NCI-H1048 (cell line): ENCODE results near the gene SCP2.

Source experiments
- DNase-seq: peaks from one replicate; lab custom pipeline; 2025; lab: John Stamatoyannopoulos, UW

Gene SCP2

DNA sequence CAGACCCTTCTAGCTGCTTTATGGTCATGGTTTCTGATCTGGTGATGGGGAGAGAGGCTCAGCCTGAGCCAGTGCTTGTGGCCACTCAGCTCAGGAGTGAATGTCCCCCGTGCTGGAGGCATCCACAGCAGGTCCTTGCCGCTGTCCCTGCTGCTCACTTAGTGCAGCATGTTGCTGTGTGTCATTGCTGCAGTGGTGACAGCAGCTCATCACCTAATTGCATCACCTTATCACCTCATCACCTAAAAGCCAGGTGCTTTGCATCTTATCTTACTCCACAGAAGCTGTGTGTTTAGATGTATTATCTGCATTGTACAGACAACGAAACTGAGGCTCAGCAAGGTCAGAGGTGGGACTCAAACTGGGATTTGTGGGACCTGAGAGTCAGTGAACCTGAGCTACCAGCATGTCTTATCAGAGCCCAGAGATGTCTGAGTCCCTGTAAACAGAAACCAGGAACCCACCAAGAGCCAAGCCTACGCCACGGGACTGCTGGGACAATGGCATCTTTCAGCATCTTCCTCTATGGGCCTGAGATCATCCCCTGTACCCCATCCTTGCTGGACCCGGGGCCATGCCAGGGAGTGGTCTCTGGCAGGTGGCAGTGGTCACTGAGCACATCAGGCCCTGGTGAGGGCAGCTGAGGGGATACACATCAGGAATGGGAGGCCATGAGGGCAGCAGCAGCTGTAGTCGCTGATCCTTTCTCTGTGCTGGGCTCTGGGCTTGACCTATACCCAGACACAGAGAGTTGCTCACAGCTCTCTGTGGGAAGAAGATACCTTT, 141.4 kb downstream of the SCP2 start:
- DNase-seq = no peak

DNA sequence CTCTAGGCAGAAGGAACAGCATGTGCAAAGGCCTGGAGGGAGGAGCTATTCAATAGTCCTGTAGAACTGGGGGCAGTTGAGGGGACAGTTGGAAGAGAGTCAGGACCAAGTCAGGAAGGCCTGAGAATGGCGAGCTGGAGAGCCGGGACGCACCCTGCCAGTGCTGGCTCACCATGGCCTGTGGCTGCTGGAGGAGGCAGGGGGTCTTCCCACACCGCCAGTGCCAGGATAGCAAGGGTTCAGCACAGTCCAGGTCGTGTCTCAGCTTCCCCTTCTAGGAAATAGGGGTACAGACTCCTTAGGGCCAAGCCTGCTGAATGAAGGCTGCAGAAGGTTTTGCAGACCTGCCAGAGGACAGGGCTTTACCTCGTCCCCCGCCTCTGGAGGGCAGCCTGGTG, 142.2 kb downstream of the SCP2 start:
- DNase-seq = no peak

DNA sequence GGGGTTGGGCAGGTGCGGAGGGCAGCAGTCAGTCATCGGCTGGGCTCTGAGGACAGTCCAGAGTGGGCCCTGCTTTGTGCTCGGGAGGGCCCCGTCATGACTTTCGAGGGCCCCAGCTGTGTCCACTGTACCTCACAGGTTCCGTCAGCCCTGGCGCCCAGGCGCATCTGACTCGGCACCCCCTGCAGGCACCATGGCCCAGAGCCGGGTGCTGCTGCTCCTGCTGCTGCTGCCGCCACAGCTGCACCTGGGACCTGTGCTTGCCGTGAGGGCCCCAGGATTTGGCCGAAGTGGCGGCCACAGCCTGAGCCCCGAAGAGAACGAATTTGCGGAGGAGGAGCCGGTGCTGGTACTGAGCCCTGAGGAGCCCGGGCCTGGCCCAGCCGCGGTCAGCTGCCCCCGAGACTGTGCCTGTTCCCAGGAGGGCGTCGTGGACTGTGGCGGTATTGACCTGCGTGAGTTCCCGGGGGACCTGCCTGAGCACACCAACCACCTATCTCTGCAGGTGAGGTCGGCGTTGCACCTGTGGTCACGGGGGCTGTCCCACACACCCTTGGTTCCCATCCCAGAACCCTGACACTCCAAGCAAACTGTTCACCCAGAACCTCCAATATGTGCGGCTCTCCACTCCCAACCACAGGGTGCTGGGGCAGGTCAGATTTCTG, 142.7 kb downstream of the SCP2 start:
- DNase-seq = no peak

DNA sequence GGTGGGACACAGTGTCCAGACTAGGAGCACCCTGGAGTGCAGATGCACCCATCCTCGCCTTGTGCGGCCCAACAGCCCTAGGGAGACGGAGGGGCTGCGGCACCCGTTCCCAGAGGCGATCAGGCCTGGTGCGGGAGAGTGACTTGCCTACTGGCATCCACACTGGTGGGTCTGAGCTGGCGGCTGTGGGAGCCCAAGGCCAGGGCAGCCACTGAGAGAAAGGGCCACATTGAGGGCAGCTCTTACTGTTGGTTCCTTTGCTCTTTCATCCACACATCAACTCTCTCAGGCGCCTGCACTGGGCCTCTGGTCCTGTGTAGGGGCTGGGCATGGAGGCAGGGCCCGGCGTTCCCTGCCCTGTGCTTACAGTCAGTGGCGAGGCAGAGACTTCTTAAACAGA, 143.5 kb downstream of the SCP2 start:
- no peak for DNase-seq

DNA sequence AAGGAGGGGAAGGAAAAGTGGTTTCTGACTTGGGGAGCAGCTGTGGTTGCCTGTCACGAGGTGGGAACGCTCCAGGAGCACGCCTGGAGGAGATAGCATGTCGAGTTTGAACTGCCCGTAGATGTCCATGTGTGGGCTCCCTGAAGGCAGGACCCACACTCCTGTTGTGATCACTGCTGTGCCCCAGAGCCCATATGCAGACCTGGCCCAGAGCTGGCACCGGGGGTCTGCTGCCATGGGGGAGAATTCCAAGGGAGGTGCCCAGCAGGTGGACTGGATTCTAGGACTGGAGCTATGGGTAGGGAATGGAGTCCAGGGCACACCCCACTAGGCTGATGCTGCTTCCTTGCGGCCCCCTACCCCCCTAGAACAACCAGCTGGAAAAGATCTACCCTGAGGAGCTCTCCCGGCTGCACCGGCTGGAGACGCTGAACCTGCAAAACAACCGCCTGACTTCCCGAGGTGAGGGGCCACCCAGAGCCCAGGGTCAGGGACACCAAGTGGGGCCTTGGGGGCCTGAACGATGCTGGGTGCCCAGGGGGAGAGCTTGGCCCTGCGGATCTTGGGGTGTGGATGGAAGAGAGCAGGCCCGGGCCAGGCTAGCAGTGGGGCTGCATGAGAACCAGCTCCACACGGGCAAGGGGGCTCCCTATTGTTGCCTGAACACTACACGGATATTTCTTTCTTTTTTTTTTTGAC, 144.2 kb downstream of the SCP2 start:
- DNase-seq = no peak

DNA sequence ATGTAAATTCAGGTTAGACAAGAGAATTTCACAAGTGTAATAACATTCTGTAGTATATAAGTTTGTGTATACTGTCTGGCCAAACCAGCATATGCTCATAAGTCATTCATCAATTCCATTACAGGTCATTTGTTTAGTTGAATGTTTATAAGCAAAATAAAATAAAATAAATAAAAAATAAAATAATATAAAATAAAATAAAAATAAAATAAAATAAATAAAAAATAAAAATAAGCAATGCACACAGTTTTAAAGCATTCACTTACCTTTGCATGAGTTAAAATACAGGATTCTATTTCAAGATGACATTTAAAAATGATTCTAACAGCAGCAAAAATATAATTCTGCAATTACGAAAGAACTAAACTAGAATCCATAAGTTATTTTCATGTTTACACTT, 144.8 kb downstream of the SCP2 start:
- DNase-seq = no peak

DNA sequence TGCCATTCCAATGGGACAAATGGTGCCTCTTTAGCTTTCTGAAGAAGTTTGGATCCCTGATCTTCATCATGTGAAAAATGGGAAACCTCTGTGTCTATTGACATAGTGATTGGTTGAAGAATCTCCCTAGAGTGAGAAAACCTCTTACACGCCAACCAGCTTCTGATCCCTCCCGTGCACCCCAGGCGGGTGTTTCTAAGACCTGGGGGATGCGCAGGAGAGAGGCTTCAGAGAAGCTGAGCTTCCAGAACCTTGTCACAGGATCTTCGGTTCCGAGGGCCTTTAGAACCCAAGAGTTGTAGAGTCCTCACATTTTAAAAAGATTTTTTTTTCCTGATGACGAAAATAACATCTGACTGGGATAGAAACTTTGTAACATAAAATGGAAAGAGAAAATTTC, 146.2 kb downstream of the SCP2 start:
- DNase-seq = no peak

DNA sequence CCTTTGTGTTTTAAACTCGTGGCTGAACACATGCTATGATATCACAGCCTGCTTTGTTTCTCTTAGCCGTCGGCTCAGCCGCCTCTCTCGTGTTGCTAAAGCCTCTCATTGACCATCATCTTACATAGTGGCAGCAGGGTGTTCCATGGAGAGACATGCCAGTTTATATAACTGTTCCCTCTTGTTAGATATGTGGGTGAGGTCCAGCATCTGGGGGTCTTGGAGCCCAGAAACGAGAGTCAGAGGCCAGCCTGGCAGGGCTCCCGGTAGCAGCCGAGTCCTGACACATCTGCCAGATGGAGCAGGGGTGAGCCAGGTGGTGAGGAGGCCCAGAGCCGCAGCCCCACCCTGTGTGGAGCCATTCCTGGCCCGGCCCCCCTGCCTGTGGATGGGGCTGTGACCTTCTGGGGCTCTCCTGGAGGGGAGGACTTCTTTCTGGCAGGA, 146.8 kb downstream of the SCP2 start:
- DNase-seq = no peak

DNA sequence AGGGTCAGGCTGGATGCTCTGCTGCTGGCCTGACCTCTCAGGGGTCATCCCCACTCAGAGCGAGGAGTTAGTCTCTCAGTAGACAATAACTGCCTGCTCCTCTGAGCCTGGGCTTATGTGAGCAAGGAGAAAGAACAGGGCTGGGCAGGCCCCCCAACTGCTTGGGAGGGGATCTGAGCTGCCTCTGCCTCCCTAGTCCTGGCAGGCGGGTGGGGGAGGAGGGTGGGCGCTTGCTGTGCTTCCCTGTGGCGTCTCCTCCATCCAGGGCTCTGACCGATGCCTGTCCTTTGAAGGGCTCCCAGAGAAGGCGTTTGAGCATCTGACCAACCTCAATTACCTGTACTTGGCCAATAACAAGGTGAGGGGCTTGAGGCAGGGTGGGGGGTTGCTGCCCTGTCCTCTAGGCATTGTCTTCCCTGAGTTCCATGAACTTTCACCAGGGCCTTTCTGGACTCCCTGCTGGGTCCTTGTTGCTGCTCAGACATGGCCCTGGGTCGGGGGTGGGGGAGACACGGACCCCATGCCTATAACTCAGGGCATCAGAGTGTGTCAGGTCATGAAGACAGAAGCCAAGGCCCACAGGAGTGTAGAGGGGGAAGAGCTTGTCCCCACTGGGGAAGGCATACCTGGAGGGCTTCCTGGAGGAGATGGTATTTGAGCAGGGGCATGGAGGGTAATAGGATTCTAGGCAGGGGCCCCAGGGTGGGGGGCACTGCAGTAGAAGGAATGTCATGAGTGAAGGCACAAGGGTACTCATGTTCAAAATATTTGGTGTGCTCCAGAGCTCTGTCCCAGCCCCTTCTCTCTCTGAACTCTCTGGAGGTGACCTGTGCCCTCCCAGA, 147.5 kb downstream of the SCP2 start:
- DNase-seq = no peak

DNA sequence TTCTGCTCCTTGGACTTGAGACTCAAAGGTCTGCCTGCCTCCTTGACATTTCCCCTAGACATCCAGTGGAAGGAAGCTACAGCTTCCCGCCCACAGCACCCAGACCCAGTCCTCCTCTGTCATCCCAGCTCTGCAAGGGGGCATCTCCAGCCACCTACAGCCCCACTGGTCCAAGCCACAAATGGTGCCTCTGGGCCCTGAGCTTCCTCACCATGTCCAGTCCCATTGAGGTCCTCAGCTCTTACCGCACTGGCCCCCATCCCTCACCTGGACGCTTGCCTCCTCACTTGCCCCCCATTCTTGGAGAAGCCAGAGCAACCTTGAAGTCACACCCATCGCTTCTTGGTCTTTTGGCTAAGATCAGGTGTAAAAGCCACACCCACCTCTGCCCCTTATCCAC, 148.1 kb downstream of the SCP2 start:
- no peak for DNase-seq

DNA sequence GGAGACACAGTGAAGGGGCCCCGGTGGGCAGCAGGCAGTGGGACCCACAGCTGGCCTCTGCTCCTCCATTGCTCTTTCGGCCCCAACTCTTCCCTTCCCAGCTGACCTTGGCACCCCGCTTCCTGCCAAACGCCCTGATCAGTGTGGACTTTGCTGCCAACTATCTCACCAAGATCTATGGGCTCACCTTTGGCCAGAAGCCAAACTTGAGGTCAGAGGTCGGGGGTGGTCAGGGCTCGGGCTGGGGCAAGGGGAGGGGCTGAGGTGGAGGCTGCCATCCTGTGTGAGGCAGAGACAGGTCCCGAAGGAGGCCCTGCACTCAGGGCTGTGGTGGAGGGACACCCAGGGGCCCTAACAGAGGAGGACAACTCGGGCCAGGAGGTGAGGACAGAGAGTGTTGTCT, 148.7 kb downstream of the SCP2 start:
- no peak for DNase-seq

DNA sequence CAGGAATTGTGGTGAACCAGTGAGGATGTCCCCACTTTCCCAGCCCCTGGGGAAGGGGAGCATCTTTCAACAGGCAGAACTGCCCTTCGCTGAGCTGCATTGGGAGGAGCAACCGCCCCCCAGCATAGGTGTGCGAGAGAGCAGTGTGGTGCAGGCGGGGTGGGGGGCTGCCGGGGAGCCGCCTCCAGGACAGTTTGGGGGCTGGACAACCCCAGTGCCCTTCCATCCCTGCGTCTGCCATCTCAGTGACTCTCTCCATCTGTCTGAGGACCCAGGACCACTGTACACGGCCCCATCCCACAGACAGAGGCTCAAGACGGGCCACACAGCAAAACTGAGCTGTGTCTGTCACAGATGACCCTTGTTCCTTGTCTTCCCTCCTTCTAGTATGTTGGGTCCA, 149.1 kb downstream of the SCP2 start:
- no peak for DNase-seq

DNA sequence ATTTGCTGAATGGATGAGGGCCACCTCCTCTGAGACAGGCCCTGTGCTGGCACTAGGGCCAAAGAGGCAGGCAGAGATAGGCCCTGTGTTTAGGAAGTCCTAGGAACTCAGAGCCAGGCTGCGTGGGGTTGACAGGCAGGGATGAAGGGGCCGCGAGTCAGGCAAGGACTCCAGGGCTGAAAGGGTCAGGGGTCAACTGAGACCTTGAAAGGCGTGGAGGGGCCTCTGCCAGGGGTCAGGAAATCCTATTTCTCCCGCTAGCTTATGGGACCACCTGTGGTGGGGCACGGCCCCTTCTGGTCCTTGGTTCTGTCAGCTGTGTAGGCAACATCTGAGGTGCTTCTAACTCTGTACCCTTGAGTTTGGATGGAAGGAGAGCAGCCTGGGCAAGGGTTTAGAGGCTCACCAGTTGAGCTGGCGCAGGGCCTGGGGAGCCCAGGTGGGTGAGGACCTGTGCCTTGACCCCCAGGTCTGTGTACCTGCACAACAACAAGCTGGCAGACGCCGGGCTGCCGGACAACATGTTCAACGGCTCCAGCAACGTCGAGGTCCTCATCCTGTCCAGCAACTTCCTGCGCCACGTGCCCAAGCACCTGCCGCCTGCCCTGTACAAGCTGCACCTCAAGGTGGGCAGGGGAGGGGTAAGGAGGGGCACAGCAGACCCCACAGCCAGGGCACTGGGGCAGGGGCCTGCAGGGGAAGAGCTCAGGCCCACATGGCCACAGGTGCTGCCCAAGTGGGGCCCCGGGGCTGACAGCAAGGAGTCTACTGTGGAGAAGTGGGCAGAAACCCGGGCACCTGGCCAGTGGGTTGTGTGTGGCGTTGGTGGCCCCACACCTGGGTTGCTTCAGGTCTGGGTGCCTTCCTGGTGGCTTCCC, 149.9 kb downstream of the SCP2 start:
- no peak for DNase-seq

DNA sequence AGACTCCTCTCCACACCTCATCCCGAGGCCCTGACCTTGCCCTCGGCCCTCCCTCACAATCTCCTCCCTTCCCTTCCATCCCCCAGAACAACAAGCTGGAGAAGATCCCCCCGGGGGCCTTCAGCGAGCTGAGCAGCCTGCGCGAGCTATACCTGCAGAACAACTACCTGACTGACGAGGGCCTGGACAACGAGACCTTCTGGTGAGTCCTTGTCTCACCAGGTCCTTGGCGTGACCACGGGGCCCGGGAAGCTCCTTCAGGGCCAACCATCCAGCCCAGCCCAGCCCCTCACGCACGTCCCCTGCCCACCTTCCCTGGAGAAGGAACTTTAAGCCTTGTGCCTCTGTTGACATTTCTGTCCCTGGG, 150.5 kb downstream of the SCP2 start:
- no peak for DNase-seq

DNA sequence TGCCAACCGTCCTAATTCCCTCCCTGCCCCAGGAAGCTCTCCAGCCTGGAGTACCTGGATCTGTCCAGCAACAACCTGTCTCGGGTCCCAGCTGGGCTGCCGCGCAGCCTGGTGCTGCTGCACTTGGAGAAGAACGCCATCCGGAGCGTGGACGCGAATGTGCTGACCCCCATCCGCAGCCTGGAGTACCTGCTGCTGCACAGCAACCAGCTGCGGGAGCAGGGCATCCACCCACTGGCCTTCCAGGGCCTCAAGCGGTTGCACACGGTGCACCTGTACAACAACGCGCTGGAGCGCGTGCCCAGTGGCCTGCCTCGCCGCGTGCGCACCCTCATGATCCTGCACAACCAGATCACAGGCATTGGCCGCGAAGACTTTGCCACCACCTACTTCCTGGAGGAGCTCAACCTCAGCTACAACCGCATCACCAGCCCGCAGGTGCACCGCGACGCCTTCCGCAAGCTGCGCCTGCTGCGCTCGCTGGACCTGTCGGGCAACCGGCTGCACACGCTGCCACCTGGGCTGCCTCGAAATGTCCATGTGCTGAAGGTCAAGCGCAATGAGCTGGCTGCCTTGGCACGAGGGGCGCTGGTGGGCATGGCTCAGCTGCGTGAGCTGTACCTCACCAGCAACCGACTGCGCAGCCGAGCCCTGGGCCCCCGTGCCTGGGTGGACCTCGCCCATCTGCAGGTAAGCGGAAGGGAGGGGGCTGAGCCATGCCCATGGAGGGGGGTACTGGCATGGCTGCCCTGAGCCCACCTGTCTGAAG, 151.4 kb downstream of the SCP2 start:
- no peak for DNase-seq

DNA sequence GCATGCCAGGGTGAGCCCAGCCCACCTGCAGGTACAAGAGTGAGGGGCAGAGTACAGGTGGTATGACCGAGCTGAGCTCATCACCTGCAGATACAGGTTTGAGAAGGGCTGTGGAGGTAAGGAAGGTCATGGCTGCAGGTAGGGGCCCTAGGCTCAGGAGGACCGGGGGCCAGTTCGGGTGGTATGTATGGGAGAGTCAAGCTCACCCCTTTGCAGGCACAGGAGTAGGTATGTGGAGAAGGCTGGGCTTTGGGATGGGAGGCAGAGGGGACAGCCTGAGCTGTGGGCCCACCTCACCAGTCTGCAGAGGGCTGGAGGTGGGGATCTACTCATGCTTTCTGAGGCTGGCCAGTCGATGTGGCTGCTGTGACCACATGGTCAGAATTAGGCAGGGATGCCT, 152.2 kb downstream of the SCP2 start:
- DNase-seq = no peak

DNA sequence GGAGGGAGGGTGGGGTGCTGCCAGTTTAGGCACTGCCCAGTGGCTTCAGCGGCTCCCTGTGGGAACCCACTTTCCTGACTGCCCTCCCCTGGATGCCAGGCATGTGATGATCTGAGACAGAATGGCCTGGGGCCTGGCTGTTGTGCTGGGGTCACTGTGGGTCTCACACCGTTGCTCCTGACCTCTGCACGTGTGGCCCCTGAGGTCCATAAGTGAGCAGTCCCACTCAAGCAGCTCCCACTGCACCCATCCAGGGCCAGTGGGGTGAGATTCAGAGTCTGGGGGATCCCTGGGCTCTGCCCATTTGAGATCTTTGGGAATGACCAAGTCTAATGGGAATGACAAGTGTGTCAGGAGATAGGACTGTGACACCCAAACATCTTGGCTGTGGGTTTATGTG, 153.0 kb downstream of the SCP2 start:
- DNase-seq = no peak

DNA sequence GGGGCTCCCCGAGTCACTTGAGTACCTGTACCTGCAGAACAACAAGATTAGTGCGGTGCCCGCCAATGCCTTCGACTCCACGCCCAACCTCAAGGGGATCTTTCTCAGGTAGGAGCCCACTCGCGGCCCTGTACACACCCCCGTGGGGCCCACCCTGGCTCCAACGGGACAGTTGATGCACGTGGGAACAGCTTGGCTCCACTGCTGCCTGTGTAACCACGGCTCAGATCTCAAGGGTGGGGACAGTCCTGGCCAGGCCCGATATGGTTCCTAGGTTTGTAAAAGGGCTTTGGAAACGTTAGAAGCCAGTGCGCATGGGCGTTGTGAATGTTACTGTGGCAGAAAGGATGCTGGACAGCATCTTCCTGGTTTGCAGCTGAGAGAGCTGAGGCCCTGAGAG, 153.7 kb downstream of the SCP2 start:
- DNase-seq = no peak

DNA sequence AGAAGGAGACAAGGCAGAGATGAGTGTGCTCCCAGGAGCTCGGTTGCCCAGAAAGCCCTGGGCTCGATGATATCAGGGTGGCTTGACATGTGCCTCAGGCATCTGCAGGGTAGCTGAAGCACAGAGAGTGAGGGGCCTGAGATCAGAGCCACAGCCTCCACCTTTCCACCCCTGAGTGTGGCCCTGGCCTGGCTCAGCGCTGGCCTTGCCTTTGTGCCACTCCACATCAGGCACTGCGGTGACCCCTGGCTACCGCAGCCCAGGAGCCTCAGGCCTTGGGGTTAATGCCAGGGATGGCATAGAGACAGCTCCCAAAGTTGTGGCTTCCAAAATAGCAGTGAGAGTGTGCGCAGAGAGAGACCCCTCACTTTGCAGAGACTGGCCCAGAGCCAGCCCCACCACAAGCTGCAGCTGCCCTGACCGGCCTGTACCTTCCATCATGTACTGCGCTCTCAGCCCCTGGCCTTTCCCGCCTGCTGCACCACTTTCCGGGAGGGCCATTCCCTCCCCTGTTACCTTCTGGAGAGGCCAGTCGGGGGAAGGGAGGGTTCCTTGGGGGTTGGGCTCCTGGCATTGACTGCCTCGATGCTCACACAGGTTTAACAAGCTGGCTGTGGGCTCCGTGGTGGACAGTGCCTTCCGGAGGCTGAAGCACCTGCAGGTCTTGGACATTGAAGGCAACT, 154.4 kb downstream of the SCP2 start:
- DNase-seq = no peak
